ENCODE measurements around the gene PIGR. TPM values are rescaled to one million over a fixed set of nuclear protein-coding genes. Genes with fewer than 3 reads are reported as not detected.

The PIGR gene
- total and polyA plus RNA-seq, 2 of the 8 experiments (the other 6 are each of a cell fraction or from before 2014, with no cell fraction given) = not detected

DNA sequence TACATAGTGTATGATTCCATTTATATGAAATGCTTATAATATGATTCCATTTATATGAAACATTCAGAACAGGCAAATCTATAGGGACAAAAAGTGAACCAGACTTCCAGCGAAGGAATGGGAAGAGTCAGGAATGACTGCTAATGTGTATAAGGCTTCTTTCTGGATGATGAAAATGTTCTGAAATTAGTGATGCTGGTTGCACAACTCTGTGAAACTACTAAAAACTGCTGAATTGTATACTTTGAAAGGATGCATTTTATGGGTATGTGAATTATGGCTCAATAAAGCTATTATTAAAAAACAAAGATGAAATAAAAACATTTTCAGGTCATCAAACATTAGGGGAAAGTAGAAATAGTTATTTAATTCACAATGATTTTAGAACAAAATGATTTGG, 63.1 kb downstream of the PIGR start (continued):
- TF ChIP-seq, protein P1, sequence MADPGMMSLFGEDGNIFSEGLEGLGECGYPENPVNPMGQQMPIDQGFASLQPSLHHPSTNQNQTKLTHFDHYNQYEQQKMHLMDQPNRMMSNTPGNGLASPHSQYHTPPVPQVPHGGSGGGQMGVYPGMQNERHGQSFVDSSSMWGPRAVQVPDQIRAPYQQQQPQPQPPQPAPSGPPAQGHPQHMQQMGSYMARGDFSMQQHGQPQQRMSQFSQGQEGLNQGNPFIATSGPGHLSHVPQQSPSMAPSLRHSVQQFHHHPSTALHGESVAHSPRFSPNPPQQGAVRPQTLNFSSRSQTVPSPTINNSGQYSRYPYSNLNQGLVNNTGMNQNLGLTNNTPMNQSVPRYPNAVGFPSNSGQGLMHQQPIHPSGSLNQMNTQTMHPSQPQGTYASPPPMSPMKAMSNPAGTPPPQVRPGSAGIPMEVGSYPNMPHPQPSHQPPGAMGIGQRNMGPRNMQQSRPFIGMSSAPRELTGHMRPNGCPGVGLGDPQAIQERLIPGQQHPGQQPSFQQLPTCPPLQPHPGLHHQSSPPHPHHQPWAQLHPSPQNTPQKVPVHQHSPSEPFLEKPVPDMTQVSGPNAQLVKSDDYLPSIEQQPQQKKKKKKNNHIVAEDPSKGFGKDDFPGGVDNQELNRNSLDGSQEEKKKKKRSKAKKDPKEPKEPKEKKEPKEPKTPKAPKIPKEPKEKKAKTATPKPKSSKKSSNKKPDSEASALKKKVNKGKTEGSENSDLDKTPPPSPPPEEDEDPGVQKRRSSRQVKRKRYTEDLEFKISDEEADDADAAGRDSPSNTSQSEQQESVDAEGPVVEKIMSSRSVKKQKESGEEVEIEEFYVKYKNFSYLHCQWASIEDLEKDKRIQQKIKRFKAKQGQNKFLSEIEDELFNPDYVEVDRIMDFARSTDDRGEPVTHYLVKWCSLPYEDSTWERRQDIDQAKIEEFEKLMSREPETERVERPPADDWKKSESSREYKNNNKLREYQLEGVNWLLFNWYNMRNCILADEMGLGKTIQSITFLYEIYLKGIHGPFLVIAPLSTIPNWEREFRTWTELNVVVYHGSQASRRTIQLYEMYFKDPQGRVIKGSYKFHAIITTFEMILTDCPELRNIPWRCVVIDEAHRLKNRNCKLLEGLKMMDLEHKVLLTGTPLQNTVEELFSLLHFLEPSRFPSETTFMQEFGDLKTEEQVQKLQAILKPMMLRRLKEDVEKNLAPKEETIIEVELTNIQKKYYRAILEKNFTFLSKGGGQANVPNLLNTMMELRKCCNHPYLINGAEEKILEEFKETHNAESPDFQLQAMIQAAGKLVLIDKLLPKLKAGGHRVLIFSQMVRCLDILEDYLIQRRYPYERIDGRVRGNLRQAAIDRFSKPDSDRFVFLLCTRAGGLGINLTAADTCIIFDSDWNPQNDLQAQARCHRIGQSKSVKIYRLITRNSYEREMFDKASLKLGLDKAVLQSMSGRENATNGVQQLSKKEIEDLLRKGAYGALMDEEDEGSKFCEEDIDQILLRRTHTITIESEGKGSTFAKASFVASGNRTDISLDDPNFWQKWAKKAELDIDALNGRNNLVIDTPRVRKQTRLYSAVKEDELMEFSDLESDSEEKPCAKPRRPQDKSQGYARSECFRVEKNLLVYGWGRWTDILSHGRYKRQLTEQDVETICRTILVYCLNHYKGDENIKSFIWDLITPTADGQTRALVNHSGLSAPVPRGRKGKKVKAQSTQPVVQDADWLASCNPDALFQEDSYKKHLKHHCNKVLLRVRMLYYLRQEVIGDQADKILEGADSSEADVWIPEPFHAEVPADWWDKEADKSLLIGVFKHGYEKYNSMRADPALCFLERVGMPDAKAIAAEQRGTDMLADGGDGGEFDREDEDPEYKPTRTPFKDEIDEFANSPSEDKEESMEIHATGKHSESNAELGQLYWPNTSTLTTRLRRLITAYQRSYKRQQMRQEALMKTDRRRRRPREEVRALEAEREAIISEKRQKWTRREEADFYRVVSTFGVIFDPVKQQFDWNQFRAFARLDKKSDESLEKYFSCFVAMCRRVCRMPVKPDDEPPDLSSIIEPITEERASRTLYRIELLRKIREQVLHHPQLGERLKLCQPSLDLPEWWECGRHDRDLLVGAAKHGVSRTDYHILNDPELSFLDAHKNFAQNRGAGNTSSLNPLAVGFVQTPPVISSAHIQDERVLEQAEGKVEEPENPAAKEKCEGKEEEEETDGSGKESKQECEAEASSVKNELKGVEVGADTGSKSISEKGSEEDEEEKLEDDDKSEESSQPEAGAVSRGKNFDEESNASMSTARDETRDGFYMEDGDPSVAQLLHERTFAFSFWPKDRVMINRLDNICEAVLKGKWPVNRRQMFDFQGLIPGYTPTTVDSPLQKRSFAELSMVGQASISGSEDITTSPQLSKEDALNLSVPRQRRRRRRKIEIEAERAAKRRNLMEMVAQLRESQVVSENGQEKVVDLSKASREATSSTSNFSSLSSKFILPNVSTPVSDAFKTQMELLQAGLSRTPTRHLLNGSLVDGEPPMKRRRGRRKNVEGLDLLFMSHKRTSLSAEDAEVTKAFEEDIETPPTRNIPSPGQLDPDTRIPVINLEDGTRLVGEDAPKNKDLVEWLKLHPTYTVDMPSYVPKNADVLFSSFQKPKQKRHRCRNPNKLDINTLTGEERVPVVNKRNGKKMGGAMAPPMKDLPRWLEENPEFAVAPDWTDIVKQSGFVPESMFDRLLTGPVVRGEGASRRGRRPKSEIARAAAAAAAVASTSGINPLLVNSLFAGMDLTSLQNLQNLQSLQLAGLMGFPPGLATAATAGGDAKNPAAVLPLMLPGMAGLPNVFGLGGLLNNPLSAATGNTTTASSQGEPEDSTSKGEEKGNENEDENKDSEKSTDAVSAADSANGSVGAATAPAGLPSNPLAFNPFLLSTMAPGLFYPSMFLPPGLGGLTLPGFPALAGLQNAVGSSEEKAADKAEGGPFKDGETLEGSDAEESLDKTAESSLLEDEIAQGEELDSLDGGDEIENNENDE (IDR thresholded peaks at IDR 0.05; ENCODE audit: insufficient replicate concordance, low read length) = no peak
- TF ChIP-seq SAP30 (IDR thresholded peaks at IDR 0.05; ENCODE audit: insufficient read depth, insufficient replicate concordance, low read length) (no peak), CTBP2 (IDR thresholded peaks at IDR 0.05; ENCODE audit: borderline replicate concordance, insufficient read depth, insufficient read length, low read length) (no peak), CREB1 (IDR thresholded peaks at IDR 0.05) (no peak)
